GM11168 (cell line): Measurements from ENCODE around the gene DAGLA.

Source experiments
- in situ Hi-C: fragments of 300-500 bp; cut with MboI; formaldehyde crosslinking; loops from one replicate; pipeline ENCODE4 v1.12.0; 2022; ENCODE audit warnings: low sequenced_read_pairs; ENCODE audit not compliant: unreplicated experiment

DAGLA gene

DNA sequence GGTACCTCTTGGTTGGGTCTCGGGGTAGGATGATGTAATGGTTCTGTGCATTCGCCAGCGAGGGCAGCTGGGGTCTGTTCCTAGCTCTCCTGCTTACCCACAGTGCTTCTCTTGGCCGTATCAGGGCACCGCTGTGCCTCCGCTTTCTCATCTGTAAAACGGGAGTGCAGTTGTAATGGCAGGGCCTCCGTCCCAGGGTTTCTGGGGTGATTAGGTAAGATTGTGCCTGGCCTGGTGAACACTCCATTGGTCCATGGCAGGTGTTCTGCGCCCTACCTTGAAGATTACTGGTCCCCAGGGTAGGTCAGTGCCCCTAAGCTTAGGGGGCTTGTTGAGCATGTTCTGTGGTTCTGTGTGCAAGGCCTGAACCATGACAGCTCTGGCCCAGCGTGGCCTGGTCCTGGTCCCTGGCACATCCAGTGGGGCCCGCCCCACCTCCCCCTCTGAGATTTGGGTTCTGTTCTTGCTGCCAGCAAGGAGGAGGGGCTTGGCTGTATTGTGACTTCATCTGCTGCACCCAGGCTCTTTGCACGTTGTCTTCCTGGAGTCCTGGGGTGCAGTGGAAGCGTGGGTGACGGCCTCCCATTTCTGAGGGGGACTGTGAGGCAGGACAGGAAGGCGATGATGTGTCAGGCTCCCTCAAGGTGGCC, 77.1 kb downstream of the DAGLA start:
- in situ Hi-C loops: no loop called here

DNA sequence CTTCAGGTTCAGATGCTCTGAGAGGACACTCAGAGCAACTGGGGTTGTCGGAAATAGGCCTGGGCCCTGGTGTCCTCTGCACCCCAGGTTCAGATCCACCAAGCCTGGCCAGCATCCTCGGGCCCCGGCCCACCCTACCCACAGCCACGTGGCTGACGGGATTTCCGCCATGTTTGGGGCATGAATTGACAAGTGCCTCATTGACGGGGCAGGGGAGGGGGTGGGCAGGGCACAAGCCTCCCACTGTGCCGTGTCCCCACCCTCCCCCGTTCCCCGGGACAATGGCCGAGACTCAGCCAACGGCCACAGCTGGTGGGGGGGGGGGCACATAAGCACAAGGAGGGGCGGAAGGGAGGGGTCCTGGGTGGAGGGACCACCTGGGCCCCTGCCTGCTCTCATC, 80.8 kb downstream of the DAGLA start:
- in situ Hi-C loops: no loop called here

DNA sequence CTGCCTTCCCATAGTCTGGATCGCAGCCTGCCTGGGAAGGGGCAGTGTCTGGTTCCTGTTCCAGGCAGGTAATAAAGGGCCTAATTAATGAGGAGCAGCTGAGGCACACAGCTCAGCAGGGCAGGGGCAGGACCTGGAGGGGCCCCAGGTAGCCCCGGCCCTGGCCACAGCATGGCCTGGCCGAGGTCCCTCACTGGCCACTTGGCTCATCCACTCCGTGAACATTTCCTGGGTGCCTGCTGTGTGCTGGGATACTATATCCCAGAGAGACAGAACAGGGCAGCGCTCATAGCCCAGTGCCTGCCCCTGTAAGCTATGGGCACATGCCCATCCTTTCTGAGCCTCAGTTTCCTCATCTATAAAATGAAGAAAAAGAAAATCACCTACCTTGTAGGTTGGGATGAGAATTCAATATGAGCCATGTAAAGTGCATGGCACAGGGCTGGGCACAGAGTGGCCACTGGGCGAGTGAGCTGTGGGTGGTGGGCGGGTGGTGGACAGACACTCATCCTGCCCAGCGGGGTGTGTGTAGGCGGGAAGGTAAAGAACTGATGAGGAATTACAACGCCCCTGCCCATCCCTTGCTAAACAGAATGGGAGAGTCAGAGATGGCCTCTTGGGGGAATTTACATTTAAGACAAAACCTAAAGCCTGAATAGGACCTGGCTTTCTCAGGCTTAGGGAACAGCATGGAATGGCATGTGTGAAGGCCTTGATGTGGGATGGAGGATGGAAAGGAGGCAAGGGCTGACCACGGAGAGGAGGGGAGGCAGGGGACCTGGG, 81.4 kb downstream of the DAGLA start:
- in situ Hi-C loops: no loop called here

DNA sequence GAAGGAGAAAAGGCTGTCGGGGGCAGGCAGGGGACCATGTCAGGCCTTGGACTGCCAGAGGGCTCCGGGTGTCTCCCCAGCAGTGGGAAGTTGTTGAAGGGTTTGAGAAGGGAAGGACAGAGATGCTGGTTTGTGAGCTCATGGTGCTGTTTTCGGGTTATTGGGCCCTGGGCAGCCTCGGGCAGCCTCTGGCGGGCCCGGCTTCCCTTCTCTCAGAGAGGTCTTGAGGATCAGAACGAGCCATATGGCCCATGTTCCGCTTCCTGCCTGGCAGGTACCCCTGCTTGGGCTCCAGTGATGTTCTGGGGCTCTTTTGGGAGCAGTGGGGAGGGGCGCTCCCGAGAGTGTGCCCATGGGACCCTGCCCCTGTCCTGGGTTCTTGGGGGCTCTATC, 82.0 kb downstream of the DAGLA start:
- in situ Hi-C loops: no loop called here

DNA sequence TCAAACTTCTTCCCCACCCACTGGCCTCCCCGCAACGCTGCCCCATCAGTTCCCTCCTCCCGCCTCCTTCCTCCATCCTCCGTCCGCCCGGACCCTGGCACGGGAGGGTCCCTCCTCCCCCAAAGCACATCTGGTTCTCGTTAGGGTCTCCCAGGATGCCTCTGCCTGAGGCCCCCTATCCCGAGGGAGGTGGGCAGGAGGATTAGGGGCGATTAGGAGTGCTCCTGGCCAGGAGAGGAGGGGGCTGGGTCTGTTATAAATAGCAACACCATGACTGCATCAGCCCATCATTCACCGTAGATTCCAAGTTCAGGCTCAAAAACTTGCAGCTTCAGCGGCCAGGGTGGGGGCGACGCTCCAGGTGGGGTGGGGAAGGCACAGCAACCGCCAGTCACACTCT, 82.6 kb downstream of the DAGLA start:
- in situ Hi-C loops: no loop called here

DNA sequence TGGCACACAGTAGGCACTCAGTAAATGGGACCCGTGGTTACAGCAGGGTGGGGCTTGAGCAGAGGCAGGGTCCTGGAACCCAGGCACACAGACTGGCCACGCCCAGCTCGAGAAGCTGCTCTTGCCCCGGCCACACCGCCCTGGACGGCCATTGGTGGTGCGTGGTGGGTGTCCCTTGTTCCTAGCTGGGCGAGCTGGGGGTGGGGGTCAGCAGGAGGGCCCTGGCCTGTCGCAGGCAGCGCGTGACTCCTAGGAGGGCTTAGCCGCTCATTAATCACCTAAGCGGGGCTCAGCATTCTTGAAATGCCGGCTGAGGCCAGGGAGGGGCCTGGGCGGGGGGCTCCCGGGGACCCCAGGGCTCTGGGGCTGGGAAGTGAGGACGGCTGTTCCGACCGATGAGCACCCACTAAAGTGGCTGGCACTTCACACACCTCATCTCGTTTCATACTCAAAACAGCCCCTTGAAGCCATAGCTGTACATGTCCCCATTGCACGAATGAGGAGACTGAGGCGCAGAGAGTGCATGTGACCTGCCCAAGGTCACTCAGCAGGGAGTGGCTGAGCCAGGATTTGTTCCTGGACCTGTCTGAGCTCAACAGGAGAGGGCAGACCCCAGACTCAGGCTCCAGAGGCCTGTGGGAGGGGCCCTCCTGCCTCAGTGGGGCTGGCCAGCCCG, 83.9 kb downstream of the DAGLA start:
- in situ Hi-C loops: no loop called here

DNA sequence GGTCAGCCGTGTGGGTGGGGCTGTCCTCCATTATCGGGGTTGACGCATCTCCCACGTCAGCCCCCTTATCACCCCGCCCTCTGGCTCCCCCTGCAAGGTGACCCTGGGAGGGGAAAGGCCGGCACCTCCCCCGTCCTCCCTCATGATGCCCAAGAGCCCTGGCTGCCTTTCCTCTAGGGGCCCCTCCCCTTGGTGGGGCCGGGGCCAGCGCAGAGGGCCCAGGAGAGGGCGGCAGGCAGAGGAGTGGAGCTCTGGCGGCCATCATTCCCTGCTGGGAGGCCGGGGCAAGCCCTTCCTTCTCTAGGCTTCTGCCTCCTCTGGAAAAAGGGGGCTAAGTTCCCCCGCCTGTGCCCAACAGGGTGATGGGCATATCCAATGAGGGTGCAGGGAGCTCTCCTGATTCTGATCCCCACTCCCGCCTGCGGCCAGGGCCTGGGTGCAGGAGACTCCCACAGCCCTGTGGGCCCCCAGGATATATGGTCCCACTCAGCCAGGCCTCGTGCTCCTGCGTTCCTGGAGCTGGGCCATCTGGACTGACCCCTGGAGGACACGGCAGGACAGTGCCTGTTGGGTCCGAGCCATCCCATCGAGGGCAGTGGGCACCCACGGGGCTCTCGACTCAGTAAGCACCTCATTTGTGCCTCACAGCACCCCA, 84.5 kb downstream of the DAGLA start:
- in situ Hi-C loops: no loop called here

DNA sequence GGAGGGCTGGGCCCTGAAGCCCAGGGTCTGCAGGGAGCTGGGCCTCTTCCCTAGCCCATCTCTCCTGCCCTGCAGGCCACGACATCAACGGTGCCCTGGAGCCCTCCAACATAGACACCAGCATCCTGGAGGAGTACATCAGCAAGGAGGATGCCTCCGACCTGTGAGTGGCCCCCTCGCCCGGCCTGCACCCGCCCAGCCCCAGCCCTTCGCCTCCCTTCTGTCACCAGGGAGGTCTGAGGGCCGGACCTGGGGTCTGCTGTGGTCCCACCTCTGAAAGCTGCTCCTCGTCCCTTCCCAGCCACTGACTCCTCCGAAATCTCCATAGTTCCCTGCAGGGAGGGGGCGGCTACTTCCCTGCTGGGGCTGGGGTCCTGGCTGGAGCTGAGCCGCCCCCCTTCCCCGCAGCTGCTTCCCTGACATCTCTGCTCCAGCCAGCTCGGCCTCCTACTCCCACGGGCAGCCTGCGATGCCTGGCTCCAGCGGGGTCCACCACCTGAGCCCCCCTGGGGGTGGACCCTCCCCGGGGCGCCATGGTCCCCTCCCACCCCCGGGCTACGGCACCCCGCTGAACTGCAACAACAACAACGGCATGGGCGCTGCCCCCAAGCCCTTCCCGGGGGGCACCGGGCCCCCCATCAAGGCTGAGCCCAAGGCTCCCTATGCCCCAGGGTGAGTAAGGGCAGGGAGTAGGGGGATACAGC, 85.5 kb downstream of the DAGLA start:
- in situ Hi-C loops: no loop called here

DNA sequence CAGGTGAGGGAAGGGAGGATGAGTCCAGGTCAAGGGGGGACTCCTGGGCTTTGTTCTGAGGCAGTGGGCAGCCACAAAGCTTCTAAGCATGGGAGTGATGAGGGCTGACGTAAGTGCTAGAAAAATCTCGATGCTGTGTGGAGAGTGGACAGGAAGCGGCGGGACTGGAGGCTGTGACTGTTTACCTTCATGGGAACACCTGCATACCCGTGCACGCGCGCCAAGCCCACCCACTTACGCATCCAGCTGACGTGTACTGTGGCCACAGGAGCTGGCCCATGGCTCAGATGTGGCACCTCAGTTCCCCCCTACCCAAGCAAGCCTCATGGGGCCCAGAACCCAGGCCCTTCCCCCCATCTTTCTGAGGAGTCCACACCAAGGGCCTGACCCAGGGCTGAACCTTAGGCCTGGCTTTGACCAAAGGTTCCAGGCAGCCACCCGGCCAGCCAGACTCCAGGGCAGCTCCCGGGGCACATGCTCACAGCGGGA, 86.2 kb downstream of the DAGLA start:
- in situ Hi-C loops: no loop called here

DNA sequence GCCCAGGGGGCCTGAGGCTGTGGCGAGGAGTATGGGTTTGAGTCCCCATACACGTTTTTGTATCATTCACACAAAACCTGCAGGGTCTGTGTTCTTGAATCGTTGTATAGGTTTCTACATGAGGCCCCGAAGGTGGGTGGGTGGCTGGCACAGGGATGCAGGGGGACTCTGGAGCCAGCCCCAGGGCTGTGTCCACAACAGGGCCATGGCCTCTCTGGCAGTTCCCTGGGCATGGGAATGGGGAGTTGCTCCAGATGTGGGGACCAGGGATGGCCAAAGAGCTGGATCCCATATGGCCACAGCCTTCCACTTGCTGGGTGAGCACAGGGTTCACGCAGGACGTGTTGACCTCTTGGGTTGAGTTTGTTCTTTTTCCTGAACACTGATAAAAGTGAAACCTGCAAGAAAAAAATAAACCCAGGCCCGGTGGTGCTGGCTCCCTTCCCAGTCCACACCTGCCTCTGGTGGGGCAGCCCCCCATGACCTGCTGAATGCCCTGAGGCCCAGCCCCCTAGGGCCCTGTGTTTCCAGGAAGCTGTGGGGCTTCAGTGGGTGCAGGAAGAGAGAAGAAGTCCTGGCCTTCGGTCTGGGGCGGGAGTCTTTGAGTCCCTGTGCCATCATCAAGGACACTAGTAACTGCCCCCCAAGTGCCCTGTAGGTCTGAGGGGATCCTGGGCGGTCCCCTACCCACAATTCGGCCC, 88.3 kb downstream of the DAGLA start:
- in situ Hi-C loops: no loop called here

DNA sequence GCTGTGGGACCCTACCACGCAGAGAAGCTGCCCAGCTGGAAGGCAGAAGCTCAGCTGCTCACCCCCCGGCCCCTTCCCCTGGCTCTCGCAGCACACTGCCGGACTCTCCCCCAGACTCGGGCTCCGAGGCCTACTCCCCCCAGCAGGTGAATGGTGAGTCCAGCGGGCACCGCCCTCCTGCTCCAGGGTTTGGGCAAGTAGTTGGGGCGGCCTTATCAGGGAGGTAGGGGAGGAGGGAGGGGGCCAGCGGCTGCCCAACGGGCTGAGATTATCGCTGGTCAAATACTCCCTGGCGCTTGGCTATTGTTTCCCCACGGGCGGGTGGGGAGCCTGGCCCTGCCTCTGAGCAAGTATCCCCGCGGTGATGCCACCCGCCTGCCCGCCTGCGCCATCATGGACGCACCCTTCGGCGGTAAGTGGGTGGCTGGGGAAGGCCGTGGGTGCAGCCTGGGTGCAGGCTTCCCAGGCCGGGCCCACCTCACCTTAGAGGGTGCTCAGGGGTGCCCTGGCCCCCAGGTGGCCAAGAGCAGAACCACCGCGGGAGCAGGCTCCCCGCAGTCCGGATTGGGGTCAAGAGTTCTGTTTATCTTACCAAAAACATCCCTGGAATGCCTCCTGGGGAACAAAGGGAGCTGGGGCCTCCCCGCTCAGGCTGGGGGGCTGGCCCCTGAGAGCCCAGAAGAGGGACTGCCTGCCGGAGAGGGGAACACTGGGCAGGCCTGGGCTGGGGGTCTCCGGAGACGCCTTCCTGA, 89.2 kb downstream of the DAGLA start:
- in situ Hi-C loops: no loop called here

DNA sequence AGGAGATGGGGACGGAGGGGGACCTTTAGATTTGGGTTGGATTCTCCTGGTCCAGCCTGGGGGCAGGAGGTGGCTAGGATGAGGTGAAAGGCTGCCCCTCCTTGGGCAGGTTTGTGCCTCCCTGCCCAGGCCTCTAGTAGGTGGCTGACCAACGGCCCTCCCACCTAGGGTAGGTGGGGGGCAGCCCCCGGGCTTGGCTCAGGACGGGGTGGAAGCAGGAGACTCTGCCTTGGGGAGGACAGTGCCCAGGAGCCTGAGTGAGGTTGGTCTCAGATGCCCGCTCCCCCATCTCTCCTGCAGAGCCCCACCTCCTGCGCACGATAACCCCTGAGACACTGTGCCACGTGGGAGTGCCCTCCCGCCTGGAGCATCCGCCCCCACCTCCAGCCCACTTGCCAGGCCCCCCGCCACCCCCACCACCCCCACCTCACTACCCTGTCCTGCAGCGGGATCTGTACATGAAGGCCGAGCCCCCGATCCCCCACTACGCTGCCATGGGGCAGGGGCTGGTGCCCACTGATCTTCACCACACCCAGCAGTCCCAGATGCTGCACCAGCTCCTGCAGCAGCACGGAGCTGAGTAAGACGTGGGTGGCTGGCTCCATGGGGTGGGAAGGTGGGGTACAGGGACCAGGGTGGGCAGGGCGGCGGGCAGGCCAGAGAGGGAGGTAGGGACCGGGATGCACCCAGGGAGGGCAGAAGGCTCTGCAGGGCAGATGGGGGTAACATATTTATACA, 89.9 kb downstream of the DAGLA start:
- in situ Hi-C loops: no loop called here

DNA sequence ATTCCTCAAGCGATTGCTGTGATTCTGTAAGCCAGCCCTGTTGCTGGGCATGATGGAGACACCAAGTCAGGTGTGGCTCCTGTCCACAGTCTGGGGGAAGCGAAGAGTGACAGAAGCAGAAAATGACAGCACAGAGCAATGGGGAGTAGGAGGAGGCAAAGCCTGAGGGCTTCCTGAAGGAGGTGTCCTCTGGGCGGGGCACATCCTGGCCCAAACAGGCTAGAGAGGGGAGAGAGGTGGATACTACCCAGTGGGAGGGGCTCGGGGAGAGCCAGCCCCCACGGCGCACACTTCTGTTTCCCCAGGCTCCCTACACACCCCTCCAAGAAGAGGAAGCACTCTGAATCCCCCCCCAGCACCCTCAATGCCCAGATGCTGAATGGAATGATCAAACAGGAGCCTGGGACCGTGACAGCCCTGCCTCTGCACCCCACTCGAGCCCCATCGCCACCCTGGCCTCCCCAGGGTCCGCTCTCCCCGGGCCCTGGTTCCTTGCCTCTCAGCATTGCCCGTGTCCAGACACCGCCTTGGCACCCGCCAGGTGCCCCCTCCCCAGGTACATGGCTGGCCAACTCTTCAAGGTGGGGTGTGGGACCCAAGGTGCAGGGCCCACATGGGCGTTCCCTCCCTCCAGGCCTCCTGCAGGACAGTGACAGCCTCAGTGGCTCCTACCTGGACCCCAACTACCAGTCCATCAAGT, 91.2 kb downstream of the DAGLA start:
- in situ Hi-C loops: no loop called here

DNA sequence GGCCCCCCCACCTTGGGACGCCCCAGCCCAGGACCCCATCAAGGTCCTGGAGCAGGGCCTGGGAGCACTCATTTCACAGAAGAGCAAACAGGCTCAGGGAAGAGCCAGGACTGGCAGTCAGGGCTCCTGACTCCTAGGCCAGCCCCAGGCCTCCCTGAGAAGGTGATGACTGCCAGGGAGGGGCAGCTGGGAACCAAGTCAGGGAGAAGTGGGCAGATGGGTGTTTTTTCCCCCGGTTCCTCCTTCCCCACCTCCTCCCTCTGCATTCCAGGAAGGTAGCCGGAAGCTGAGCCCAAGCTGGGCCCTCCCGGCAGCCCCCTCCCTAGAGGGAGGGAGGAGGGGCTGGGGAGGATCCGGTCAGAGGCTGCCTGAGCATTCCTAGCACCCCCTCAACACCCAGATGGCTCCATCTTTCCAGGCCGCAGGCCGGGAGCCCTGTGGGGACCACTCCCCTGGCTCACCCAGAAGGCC, 91.8 kb downstream of the DAGLA start:
- in situ Hi-C loops: no loop called here

DNA sequence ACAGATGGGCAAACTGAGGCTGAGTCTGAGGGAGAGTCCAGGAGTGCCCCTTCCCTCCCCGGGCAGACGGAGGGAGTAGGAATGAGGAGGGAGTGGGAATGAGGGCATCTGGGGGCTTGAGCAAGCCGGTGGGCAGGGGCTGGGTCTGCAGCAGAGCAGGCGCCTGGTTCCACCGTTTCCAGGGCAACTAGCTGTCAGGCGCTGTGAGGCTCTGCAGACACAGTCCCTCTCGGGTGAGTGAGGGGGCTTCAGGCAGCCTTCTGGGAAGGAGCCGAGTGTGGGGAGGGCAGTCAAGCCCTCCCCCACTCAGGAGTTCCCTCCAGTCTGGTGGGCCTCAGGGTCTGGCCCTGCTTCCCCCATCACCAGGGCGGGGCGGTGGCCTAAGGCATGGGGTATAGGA, 93.2 kb downstream of the DAGLA start:
- in situ Hi-C loops: no loop called here

DNA sequence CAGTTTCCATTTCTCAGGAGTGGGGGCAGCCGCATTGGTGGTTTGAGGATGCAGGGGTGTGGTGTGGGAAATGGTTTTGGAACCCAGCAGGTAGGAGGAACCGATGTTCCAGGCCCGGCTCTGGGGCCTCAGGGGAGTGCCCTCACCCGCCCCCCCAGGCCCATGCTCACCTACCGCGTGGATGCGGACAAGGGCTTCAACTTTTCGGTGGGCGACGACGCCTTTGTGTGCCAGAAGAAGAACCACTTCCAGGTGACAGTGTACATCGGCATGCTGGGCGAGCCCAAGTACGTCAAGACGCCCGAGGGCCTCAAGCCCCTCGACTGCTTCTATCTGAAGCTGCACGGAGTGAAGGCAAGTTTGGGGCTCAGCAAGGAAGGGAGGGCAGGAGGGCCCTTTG, 93.6 kb downstream of the DAGLA start:
- in situ Hi-C loops: no loop called here

DNA sequence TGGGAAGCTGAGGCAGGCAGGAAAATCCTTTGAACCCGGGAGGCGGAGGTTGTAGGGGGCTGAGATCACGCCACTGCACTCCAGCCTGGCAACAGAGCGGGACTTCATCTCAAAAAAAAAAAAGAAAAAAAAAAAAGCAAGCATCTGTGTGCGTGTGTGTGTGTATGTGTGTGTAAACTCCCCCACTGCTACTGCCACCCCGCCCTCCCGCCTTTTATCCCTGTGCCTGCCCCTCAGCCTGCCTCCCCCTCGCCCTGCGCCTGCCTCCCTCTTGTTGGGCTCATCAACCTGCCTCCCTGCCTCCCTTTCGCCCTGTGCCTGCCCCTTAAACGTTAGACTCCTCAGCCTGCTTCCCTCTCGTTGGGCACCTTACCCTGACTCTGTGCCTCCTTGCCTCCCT, 94.2 kb downstream of the DAGLA start:
- in situ Hi-C loops: no loop called here

DNA sequence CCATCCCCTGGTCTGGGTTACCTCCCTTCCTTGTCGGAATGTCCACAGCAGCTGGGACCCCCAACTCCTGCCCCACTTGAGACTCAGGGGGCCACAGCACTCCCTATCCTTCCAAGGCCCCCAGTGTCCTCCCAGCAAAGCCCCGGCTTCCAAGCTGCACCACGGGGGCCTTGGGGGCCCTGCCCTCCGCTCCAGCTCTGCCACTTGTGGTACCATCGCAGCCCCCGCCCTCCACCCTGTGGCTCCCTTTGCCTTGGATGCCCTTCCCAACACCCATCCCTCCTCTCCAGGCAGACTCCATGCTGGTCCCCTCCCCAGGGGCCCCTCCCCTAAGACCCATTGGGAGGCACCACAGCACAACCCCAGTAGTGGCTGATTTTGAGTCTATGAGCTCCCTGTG, 94.9 kb downstream of the DAGLA start:
- in situ Hi-C loops: no loop called here
